NB4 (cell line): ENCODE data around the gene ZNF443.
"Not testable (repeated sequence)": the region's sequence is repeated elsewhere in the genome, so short reads cannot be mapped to it uniquely, and the experiment has no call there.

Experiments
- DNase-seq: peaks from one replicate; pipeline ENCODE4 v3.0.0; 2010; ENCODE audit warnings: low read depth
- H3K4me3 ChIP-seq: one replicate; pipeline ENCODE4 v1.5.1; 2011; ENCODE audit warnings: mild to moderate bottlenecking, low read depth, low read length, moderate library complexity
- MYC ChIP-seq: IDR thresholded peaks from 2 replicates; pipeline ENCODE4 v1.6.1; 2011; ENCODE audit warnings: low read depth, low read length
- POLR2A ChIP-seq: IDR thresholded peaks from 2 replicates; pipeline ENCODE4 v1.6.1; 2011; ENCODE audit warnings: mild to moderate bottlenecking; ENCODE audit not compliant: insufficient read length; ENCODE audit errors: extremely low read depth
- TF ChIP-seq, protein P1 (sequence below): IDR thresholded peaks from one replicate; pipeline ENCODE4 v1.5.1; 2012; ENCODE audit warnings: low read depth, low read length
- TF ChIP-seq, protein P2 (sequence below): IDR thresholded peaks from 2 replicates; pipeline ENCODE4 v1.6.1; 2011; ENCODE audit warnings: low read depth, low read length

Gene ZNF443

DNA sequence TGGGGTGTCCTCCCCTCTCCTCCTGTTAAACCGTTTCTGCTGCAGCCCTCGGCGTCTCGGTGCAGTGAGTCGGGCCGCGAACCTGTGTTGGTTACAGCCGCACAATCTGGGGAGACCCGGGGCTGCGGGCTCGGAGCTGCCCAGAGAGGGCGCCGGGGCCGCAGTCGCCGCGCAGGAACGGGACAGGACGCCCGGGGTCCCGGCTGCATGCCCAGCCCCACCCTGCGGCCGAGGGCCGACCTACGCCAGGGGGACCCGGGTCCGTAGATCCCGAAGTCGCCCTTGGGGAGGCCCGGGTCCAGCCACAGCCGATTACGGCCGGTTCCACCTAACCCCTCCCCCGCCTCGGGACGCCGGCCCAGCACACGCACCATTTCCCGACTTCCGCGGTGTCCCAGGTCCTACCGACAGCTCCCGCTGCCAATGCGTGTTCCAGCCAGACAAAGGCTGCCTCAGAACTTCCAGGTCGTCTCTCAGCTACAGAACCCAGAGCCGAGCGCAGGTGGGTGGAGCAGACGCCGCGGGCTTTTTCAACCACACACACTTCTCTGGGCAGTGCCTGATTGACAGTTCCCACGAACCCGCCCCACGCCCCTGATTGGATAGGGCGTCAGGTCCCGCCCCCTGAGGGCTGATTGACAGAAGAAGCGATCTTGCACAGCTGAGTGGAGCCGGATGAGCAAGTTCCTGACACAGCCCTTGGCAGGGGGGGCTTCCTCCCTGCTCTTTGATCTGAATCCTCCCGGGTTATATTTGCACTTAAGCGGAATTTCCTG, at the start of gene ZNF443:
ZNF443 (minus strand) TSS at position 481 of the 776 bp plus-strand sequence; CDS start at position 374, 107 bp downstream.
- peak within 1 kb of the TSS; percentile 73 for H3K4me3 ChIP-seq
- TF ChIP-seq, protein P1, sequence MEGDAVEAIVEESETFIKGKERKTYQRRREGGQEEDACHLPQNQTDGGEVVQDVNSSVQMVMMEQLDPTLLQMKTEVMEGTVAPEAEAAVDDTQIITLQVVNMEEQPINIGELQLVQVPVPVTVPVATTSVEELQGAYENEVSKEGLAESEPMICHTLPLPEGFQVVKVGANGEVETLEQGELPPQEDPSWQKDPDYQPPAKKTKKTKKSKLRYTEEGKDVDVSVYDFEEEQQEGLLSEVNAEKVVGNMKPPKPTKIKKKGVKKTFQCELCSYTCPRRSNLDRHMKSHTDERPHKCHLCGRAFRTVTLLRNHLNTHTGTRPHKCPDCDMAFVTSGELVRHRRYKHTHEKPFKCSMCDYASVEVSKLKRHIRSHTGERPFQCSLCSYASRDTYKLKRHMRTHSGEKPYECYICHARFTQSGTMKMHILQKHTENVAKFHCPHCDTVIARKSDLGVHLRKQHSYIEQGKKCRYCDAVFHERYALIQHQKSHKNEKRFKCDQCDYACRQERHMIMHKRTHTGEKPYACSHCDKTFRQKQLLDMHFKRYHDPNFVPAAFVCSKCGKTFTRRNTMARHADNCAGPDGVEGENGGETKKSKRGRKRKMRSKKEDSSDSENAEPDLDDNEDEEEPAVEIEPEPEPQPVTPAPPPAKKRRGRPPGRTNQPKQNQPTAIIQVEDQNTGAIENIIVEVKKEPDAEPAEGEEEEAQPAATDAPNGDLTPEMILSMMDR: no peak
- peak; percentile 61 for TF ChIP-seq POLR2A
- peak; percentile 98 for DNase-seq

DNA sequence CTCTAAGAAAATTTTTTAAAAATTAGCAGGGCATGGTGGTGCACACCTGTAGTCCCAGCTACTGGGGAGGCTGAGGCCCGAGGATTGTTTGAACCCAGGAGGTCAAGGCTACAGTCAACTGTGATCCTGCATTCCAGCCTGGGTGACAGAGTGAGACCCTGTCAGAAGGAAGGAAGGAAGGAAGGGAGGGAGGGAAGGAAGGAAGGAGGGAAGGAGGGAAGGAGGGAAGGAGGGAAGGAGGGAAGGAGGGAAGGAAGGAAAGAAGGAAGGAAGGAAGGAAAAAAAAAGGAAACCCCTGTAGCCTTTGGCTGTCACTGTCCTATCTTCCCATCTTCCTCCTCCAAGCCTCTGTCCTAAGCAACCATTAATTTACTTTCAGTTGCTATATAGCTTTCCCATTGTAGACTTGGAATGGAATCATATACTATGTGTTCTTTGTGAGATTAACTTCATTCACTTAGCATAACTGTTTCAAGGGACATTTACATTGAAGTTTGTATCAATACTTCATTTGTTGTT, 45.5 kb upstream of the ZNF443 start:
- H3K4me3 ChIP-seq, DNase-seq: not testable (repeated sequence)

DNA sequence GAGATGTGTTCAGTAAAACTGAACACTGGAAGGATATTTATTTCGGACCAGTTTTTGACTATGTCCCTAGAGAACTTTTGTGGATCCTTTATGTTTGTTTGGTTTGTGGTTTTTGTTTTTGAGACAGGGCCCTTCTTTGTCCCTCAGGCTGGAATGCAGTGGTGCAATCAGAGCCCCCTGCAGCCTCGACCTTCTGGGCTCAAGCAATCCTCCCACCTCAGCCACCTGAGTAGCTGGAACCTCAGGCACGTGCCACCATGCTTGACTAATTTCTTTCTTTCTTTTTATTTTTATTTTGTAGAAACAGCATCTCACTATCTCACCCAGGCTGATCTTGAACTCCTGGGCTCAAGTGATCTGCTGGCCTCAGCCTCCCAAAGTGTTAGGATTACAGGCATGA, 44.8 kb upstream of the ZNF443 start:
- no peak for DNase-seq
- no peak for TF ChIP-seq POLR2A
- TF ChIP-seq, protein P2, sequence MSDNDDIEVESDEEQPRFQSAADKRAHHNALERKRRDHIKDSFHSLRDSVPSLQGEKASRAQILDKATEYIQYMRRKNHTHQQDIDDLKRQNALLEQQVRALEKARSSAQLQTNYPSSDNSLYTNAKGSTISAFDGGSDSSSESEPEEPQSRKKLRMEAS: no peak
- H3K4me3 ChIP-seq: no peak overlapping the region

DNA sequence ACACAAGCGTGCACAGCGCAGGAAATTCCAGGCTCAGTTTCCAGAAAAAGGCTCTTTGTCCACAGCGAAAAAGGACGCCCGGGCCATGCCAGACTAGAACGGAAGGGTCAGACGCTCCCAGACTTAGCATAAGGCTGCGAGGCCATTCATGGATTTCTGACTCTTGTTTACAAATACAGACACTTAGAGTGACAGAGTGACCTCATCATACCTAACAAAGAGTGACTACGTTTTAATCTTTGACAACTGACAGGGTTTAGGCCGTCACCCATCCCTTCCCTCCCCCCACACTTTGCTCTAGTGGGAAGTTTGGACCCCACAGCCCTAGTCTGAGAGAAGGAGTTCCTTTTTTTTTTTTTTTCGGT, 44.2 kb upstream of the ZNF443 start:
- TF ChIP-seq, protein P2: no peak
- TF ChIP-seq MYC (no peak), POLR2A (no peak)
- TF ChIP-seq, protein P1: no peak
- H3K4me3 ChIP-seq: peak overlapping the region; percentile 86
- no peak for DNase-seq

DNA sequence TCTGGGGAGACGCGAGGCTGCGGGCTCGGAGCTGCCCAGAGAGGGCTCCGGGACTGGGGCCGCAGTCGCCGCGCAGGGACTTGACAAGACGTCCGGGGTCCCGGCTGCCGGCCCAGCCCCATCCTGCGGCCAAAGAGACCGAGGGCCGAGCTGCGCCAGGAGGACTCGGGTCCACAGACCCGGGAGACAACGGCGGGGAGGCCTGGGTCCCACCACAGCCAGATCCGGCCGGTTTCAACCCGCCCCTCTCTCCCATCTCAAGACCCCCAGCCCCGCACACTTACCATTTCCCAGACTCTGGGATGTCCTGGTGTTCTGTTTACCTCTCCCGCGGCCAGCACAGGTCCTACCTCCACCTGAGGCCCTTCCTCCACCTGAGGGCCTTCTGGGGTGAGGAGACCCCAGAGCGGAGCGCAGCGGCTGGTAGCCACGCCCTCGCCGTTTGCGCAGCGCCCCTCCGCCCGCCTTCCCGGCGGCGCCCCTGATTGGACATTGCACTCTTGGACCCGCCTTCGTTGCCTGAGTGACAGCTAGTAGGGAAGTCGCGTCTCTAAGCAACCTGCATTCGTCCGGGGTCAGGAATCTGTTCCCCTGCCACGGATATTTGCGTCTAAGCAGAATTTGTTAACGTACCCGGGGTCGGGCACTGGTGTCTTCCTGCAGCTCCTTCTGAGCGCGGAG, 43.7 kb upstream of the ZNF443 start, which contains the start of gene ZNF709:
ZNF709 (minus strand) TSS at position 446 of the 681 bp plus-strand sequence; CDS start at position 287, 159 bp downstream.
- DNase-seq: peak; percentile 89
- H3K4me3 ChIP-seq: peak within 1 kb of the TSS; percentile 86
- TF ChIP-seq, protein P2: no peak
- TF ChIP-seq, protein P1: no peak
- no peak for TF ChIP-seq POLR2A
- no peak for TF ChIP-seq MYC

DNA sequence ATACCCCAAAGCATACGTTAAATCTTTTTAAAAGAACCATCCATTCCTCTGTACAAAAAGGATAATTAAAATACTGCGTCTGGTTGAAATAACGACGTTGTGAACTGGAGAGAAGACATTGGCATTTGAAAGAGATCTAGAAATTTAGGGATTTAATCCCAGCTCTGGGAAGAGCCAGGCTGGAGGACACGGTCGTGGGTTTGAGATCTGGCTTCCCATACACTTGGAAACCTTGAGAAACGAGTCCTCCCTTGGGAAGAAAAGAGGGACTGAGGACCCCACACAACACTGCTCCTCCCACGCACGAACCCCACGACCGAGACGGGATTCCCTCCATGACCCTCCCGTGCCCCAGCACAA, 43.2 kb upstream of the ZNF443 start:
- no peak for DNase-seq
- TF ChIP-seq MYC (no peak), POLR2A (no peak)
- TF ChIP-seq, protein P1: no peak
- TF ChIP-seq, protein P2: no peak
- H3K4me3 ChIP-seq: peak overlapping the region; percentile 86

DNA sequence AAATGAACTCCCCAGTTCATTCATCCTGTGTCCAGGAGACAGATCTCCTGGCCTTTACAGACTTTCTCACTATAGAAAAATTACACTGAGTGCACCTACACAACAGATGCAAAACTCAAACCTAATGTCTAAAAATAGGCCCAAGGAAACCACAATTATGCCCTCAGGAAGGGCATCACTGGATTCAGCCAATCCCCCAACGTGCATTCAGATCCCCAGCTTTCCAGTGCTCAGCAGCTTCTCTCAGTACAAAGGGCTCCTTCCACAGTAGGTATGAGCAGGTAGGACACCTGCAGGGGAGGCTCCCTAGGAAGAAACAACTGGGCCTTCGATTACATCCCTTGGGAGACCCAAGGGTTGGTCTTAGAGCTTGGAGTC, 41.7 kb upstream of the ZNF443 start:
- H3K4me3 ChIP-seq: no peak overlapping the region
- DNase-seq: peak; percentile 35
- TF ChIP-seq, protein P1: no peak
- no peak for TF ChIP-seq MYC
- no peak for TF ChIP-seq POLR2A
- TF ChIP-seq, protein P2: no peak
